KOPT-K1 (cell line): Measurements from ENCODE around the gene IFRD1.

Experiments
- H3K27ac ChIP-seq: fragments of 200-600 bp; sonication (generic); 2 replicates; pipeline ENCODE4 v1.5.1; 2016; ENCODE audit warnings: antibody characterized with exemption, mild to moderate bottlenecking, low read depth, low read length; ENCODE audit not compliant: poor library complexity, severe bottlenecking
- H3K36me3 ChIP-seq: fragments of 200-600 bp; sonication (generic); 2 replicates; pipeline ENCODE4 v1.5.1; 2017; ENCODE audit warnings: antibody characterized with exemption, mild to moderate bottlenecking, low read length, moderate library complexity; ENCODE audit not compliant: insufficient read depth
- H3K9me3 ChIP-seq: fragments of 200-600 bp; sonication (generic); 2 replicates; pipeline ENCODE4 v1.5.1; 2017; ENCODE audit warnings: antibody characterized with exemption, low read length, mild to moderate bottlenecking; ENCODE audit not compliant: insufficient read depth, poor library complexity, severe bottlenecking

IFRD1 gene

GRCh38 chr7:112449902-112450806 lies at the start of gene IFRD1:
TSS of gene IFRD1 (plus strand) at chr7:112450460. CDS start at chr7:112450689, 229 bp downstream.
- Histone ChIP-seq H3K9me3 (no peaks in the 10 kb centered on the region), H3K27ac (peak within 1 kb of the TSS; percentile 82), H3K36me3 (peaks cover 2% of the 10 kb centered on the region; the same call in 1 of the 2 replicates)

- H3K36me3 ChIP-seq, result no peaks in the 10 kb centered on the region
- H3K27ac ChIP-seq, result no peak overlapping the region
- no peaks in the 10 kb centered on the region for H3K9me3 ChIP-seq
Observed at GRCh38 chr7:112404321-112404720, 45.9 kb upstream of the IFRD1 start.

GRCh38 chr7:112405286-112405685 lies 45.0 kb upstream of the IFRD1 start:
- Histone ChIP-seq H3K9me3 (no peaks in the 10 kb centered on the region), H3K27ac (no peak overlapping the region), H3K36me3 (no peaks in the 10 kb centered on the region)

- Histone ChIP-seq H3K27ac (no peak overlapping the region), H3K36me3 (no peaks in the 10 kb centered on the region)
Observed at GRCh38 chr7:112407261-112407660, 43.0 kb upstream of the IFRD1 start.

GRCh38 chr7:112410092-112410491 lies 40.2 kb upstream of the IFRD1 start:
- no peaks in the 10 kb centered on the region for H3K9me3 ChIP-seq
- H3K27ac ChIP-seq, result no peak overlapping the region
- H3K36me3 ChIP-seq, result no peaks in the 10 kb centered on the region

More at GRCh38 chr7:112407261-112407660, 43.0 kb upstream of the IFRD1 start:
- H3K9me3 ChIP-seq, result no peaks in the 10 kb centered on the region

DNA sequence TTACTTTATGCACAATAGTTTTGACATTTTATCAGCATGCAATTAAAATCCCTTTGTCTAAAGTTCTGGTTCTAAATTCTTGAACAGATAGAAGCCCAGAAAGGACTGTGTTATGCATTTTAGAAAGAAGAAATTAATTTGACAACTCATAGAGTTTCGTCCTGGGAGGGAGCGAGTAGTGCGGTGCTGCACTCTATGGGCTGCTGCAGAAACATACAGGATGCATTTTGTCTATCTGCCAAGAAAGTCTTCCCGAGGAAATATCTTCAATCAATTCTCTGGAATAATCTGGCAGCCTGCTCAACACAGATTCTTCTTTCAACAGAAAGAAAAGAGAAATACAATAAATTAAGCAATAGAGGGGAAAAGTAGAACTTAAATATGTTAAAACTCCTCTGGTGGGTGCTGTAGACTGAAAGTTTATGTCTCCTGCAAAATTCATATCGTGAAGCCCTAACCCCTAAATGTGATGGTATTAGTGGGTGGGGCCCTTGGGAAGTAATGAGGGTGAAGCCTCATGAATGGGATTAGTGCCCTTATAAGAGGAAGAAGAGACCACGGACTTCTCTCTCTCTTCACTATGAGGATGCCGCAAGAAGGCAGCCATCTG lies 39.0 kb upstream of the IFRD1 start:
- no peaks in the 10 kb centered on the region for H3K9me3 ChIP-seq
- no peaks in the 10 kb centered on the region for H3K36me3 ChIP-seq
- H3K27ac ChIP-seq, result no peak overlapping the region

DNA sequence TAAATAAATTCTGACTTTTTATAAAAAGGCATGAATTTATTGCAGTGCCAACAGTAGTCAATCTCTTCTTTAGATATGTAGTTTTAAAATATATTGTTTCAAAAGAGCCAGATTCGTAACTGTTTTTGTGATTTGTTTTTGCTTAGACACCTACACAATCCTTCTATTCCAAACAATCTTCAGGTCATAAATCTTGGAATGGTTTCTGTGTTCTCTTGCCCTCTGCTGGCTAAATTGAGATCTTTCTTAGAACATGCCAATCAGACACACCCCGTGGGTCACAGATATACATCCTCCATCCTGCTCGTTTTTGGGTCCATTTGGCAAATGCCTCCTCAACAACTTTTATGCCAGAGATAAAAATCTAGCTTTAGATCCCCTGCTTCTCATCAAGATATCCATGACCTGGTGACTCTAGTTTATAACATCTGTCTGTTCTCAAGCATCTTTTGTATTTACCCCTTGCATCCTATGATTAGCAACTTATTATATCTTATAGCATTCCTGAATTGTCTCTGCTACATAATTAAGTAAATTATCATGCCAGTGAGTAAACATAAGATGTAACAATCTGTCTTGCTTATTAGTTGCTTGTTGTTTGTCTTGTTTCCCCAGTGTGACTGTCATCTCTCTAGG lies 35.3 kb upstream of the IFRD1 start:
- H3K9me3 ChIP-seq, result no peaks in the 10 kb centered on the region
- no peak overlapping the region for H3K27ac ChIP-seq
- H3K36me3 ChIP-seq, result no peaks in the 10 kb centered on the region

DNA sequence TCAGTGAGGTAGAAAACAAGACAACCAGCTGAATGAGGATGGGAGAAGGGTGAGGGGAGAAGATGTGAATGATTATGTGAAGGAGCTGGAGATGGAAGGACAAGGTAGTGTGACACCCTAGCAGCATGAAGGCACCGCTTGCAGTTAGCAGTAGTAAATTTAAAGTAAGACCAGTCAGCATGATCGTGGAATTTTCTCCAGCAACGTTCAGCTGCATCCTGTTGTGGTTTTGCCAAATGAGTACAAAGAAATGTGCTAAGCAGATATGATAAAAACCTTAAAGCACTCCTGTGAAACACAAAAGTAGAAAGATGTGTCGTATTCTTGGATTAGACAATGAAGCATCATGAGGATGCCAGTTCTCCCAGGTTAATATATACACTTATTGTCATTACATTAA lies 34.1 kb upstream of the IFRD1 start:
- Histone ChIP-seq H3K27ac (no peak overlapping the region), H3K9me3 (no peaks in the 10 kb centered on the region), H3K36me3 (no peaks in the 10 kb centered on the region)

DNA sequence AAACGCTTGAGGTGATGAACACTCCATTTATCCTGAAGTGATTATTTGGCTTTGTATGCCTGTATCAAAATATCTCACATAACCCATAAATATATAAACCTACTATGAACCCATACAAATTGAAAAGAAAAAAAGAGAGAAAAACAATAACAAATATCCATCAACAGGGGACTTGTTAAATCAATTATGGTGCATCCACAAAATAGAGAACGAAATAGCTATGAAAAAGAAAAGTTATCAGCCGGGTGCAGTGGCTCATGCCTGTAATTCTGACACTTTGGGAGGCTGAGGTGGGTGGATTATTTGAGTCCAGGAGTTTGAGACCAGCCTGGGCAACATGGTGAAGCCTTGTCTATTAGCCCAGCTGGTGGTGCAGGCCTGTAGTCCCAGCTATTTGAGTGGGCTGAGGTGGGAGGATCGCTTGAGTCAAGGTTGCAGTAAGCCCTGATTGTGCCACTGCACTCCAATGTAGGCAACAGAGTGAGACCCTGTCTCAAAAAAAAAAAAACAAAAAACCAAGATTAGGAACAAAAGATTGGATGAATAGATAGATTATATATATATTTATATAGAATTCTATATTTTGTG lies 30.6 kb upstream of the IFRD1 start:
- no peaks in the 10 kb centered on the region for H3K9me3 ChIP-seq
- H3K36me3 ChIP-seq, result no peaks in the 10 kb centered on the region
- H3K27ac ChIP-seq, result no peak overlapping the region

- no peaks in the 10 kb centered on the region for H3K36me3 ChIP-seq
- H3K9me3 ChIP-seq, result no peaks in the 10 kb centered on the region
- H3K27ac ChIP-seq, result no peak overlapping the region
Observed at GRCh38 chr7:112420236-112420861, 29.9 kb upstream of the IFRD1 start.

DNA sequence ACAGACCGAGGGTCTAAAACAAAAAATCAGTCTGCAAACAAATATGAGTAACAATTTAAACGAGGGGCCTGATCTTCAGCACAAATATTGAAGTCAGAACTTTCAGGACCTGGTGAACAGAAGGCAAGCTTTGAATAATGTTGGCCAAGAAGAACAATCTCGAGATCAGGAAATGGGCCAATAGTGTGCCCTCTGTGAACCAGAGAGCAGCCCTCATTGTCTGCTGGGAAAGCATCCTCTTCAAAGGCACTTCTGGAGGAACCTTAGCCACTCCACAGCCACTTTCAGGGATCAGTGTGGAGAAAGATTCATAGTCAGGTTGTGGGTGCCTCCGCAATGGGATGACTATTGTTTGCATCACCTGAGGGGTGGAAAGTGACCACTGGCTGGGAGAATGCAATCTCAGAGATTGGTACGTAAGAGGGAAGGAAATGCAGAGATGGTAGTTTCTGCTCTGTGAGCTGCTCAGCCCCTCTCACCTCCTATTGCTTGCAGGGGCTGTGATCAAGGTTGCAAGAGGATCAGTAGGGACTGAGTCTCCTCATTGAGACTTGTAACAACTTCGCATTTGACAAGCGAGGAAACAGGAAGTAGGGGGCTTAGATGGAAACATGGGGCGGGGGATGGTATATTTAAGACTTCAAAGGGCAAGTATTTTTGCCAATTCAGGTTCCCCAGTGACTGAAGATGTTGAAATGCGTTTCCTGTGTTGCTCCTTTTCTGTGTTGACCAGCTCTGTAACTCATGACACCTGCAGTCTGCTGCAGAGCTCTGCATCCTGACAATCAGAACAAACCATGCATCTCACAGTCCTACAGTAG lies 28.4 kb upstream of the IFRD1 start:
- H3K27ac ChIP-seq, result peak overlapping the region; percentile 71
- no peaks in the 10 kb centered on the region for H3K36me3 ChIP-seq

DNA sequence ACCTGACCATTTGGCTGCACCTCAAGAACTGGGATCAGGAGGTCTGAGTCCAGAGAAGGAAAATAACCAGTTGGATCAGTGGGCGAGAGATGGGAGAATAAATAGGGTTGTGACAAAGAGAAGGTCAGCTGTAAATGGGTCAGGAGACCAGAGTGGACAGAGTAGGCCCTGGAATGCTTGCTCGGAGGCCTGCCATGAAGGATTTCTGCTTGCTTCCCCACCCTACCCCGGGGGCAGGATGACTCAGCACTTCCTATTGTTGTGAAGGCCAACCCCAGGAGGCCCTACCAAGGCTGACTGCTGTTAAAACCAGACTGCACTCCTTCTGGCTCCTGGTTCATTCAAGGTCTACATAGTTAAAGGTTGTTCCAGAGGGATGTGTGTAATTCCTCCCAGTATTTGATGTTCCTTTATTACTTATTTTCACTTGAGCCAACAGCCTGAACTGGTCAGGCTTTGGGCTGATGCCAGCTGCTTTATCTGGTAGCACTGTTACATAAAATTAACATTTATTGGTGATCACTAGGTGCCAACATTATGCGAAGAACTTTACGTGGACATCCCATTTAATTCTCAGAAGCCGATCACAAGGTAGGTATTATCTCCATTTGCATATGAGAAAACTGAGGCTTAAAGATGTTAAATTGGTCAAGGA lies 27.3 kb upstream of the IFRD1 start:
- H3K36me3 ChIP-seq, result no peaks in the 10 kb centered on the region
- no peaks in the 10 kb centered on the region for H3K9me3 ChIP-seq
- H3K27ac ChIP-seq, result peak overlapping the region; percentile 71

More for the DNA sequence above, 28.4 kb upstream of the IFRD1 start:
- no peaks in the 10 kb centered on the region for H3K9me3 ChIP-seq

DNA sequence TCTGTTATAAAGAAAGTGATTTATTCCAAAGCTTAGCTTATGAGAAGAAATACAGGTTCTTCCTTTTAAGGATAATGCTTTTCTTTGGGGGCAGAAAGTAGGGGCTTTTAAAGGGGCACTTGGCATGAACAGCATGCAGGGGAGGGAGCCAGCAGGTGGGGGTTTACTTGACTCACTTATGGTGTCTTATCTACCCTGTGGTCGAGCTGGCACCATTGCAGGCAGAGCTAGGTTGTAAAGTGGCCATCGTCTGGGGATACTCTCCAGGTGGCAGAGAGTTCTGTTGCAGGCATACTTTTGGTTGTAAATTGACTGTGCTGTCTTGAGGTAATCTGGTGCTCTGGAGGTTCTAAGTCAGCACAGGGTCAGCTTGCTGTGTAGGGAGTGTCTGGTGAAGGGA lies 26.3 kb upstream of the IFRD1 start:
- Histone ChIP-seq H3K27ac (peak overlapping the region; percentile 71), H3K9me3 (no peaks in the 10 kb centered on the region), H3K36me3 (no peaks in the 10 kb centered on the region)

DNA sequence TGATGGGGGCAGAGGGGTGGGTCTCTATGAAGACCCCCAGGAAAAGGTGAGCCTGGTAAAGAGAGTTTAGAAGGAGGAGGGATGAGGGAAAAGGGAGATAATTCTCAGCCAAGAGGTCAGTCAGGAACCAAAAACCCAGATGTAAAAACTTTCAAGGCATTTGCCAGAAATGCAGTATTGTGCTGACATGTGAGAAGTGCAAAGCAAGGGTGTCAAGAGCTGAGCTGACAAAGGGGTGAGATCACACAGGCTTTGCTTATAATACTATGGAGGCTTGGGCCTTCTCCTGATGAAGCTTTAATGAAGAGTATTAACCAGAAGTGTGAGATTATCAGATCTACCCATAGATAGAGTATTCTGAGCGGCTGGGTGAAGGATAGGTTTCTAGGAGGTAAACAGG lies 22.3 kb upstream of the IFRD1 start:
- no peak overlapping the region for H3K27ac ChIP-seq
- H3K9me3 ChIP-seq, result no peaks in the 10 kb centered on the region
- no peaks in the 10 kb centered on the region for H3K36me3 ChIP-seq
